ENCODE results near the gene ZNF652. TPM values are rescaled to one million over a fixed set of nuclear protein-coding genes. Genes with fewer than 3 reads are reported as not detected.

The ZNF652 gene
- polyA plus RNA-seq, 1 donor (not counting 4 experiments of a cell fraction or from before 2014, with no cell fraction given), result 8.9 TPM

- DNase-seq (ENCODE audit: low read depth, low spot score) (no peak), FAIRE-seq (no peak)
- Histone ChIP-seq H4K20me1 (ENCODE audit: control insufficient read depth, extremely low read depth, insufficient read depth, low read length) (peaks cover 4% of the 10 kb centered on the region), H3K4me1 (ENCODE audit: control insufficient read depth, extremely low read depth, insufficient read depth, low read length) (no peaks in the 10 kb centered on the region), H3K9me3 (ENCODE audit: control insufficient read depth, low read depth, low read length) (no peaks in the 10 kb centered on the region), H3K79me2 (ENCODE audit: control insufficient read depth, insufficient read depth, low read length) (peaks cover 1% of the 10 kb centered on the region), H3K4me2 (ENCODE audit: control insufficient read depth, extremely low read depth, insufficient read depth, low read depth, low read length) (no peak overlapping the region), H2AFZ (ENCODE audit: control insufficient read depth, low read length) (no peak overlapping the region), H3K4me3 (ENCODE audit: control insufficient read depth in 2 of 3, extremely low read depth in 1 of 3, insufficient read depth in 2 of 3, low read depth in 1 of 3, low read length in 3 of 3) (no peak overlapping the region), H3K9me1 (ENCODE audit: control insufficient read depth, extremely low read depth, insufficient read depth, low read length) (no peaks in the 10 kb centered on the region), H3K27ac (ENCODE audit: control insufficient read depth, insufficient read depth, low read length) (no peak overlapping the region), H3K36me3 (ENCODE audit: control insufficient read depth in 2 of 2, extremely low read depth in 1 of 2, insufficient read depth in 2 of 2, low read length in 2 of 2) (peaks cover 37 to 68% of the 10 kb centered on the region in 2 experiments), H3K9ac (ENCODE audit: control insufficient read depth, extremely low read depth, insufficient read depth, low read length) (no peak overlapping the region), H3K27me3 (ENCODE audit: control insufficient read depth, extremely low read depth, insufficient read depth, low read length) (no peaks in the 10 kb centered on the region)
- TF ChIP-seq, protein P1, sequence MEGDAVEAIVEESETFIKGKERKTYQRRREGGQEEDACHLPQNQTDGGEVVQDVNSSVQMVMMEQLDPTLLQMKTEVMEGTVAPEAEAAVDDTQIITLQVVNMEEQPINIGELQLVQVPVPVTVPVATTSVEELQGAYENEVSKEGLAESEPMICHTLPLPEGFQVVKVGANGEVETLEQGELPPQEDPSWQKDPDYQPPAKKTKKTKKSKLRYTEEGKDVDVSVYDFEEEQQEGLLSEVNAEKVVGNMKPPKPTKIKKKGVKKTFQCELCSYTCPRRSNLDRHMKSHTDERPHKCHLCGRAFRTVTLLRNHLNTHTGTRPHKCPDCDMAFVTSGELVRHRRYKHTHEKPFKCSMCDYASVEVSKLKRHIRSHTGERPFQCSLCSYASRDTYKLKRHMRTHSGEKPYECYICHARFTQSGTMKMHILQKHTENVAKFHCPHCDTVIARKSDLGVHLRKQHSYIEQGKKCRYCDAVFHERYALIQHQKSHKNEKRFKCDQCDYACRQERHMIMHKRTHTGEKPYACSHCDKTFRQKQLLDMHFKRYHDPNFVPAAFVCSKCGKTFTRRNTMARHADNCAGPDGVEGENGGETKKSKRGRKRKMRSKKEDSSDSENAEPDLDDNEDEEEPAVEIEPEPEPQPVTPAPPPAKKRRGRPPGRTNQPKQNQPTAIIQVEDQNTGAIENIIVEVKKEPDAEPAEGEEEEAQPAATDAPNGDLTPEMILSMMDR (optimal IDR thresholded peaks at IDR 0.05 in 1 of 3, IDR thresholded peaks at IDR 0.05 in 1 of 3, conservative IDR thresholded peaks at IDR 0.05 in 1 of 3; ENCODE audit: extremely low read depth in 1 of 3, insufficient read depth in 2 of 3, low read length in 3 of 3), result no peak
- TF ChIP-seq EZH2 (IDR thresholded peaks at IDR 0.05; ENCODE audit: low read length), result no peak
- dilution Hi-C loops (cut with MboI; ENCODE audit: extremely low pct_ligation_motif_present, low sequenced_read_pairs), result no loop called here
Measured at GRCh38 chr17:49406421-49407061, 44.5 kb upstream of the ZNF652 start.

GRCh38 chr17:49404906-49405305 is 42.9 kb upstream of the ZNF652 start:
- H3K4me3 ChIP-seq (ENCODE audit: control insufficient read depth in 2 of 3, extremely low read depth in 1 of 3, insufficient read depth in 2 of 3, low read depth in 1 of 3, low read length in 3 of 3), result no peak overlapping the region
- H3K27me3 ChIP-seq (ENCODE audit: control insufficient read depth, extremely low read depth, insufficient read depth, low read length), result no peaks in the 10 kb centered on the region
- H3K9me1 ChIP-seq (ENCODE audit: control insufficient read depth, extremely low read depth, insufficient read depth, low read length), result no peaks in the 10 kb centered on the region
- H3K9ac ChIP-seq (ENCODE audit: control insufficient read depth, extremely low read depth, insufficient read depth, low read length), result no peak overlapping the region
- H3K27ac ChIP-seq (ENCODE audit: control insufficient read depth, insufficient read depth, low read length), result no peak overlapping the region
- H3K4me2 ChIP-seq (ENCODE audit: control insufficient read depth, extremely low read depth, insufficient read depth, low read depth, low read length), result no peak overlapping the region
- no peak overlapping the region for H2AFZ ChIP-seq (ENCODE audit: control insufficient read depth, low read length)
- H3K36me3 ChIP-seq (ENCODE audit: control insufficient read depth in 2 of 2, extremely low read depth in 1 of 2, insufficient read depth in 2 of 2, low read length in 2 of 2), result peaks cover 33 to 58% of the 10 kb centered on the region in 2 experiments
- H3K79me2 ChIP-seq (ENCODE audit: control insufficient read depth, insufficient read depth, low read length), result no peaks in the 10 kb centered on the region
- H4K20me1 ChIP-seq (ENCODE audit: control insufficient read depth, extremely low read depth, insufficient read depth, low read length), result peaks cover 4% of the 10 kb centered on the region
- no peak for DNase-seq (ENCODE audit: low read depth, low spot score)
- H3K9me3 ChIP-seq (ENCODE audit: control insufficient read depth, low read depth, low read length), result no peaks in the 10 kb centered on the region
- H3K4me1 ChIP-seq (ENCODE audit: control insufficient read depth, extremely low read depth, insufficient read depth, low read length), result no peaks in the 10 kb centered on the region
- dilution Hi-C loops (cut with MboI; ENCODE audit: extremely low pct_ligation_motif_present, low sequenced_read_pairs), result no loop called here
- no peak for FAIRE-seq
- TF ChIP-seq, protein P1 (optimal IDR thresholded peaks at IDR 0.05 in 1 of 3, IDR thresholded peaks at IDR 0.05 in 1 of 3, conservative IDR thresholded peaks at IDR 0.05 in 1 of 3; ENCODE audit: extremely low read depth in 1 of 3, insufficient read depth in 2 of 3, low read length in 3 of 3), result no peak
- no peak for TF ChIP-seq EZH2 (IDR thresholded peaks at IDR 0.05; ENCODE audit: low read length)
